ENCODE results near the gene RPS8. TPM values are rescaled to one million over a fixed set of nuclear protein-coding genes. Genes with fewer than 3 reads are reported as not detected.

Gene RPS8
- total and polyA plus RNA-seq, 2 donors from 2014 or later: 1,449 to 1,538 TPM

DNA sequence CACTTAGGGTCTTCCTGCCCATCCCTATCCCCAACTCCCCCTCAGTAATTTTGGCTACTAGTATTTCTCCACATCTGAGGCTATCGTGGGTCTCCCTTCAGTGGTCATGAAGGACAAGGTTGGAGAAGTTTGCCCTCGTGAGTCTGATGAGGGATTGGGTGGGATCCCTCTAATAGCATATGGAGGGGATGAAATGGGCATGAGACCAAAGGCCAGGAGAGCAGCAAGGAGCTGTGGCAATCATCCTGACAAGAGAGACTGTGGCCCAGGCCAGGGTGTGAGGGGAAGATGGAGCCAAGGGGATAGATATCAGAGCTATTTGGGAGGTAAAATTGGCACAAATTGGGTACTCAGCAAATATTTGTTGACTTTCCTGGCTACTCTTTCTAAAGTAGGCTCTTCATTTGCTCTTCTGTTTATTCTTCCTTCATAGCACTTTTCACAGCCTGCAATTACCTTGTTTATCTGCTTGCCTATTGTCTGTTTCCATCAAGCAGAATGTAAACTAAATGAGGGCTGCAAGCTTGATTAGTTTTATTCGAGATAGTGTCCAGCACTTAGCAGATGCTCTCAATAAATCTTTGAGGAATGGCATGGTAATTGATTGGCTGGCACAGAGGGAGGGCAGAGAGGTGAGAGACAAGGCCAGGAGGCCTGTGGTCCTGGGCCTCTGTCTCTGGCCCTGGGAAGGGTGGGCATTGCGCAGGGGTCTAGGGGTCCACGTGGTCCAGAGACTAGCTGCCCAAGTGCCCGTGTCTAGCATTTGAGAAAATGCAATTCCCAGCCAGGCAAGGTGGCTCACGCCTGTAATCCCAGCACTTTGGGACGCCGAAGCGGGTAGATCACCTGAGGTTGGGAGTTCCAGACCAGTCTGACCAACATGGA, 23.4 kb downstream of the RPS8 start:
- Histone ChIP-seq H3K9ac (ENCODE audit: low read length in 3 of 3) (no peak overlapping the region), H3K9me3 (ENCODE audit: control insufficient read depth in 2 of 3, insufficient read depth in 1 of 3, low read length in 3 of 3) (no peaks in the 10 kb centered on the region), H3K27ac (ENCODE audit: low read depth in 2 of 2, low read length in 2 of 2) (no peak overlapping the region), H3K4me3 (ENCODE audit: low read length in 3 of 3) (no peak overlapping the region), H3K27me3 (ENCODE audit: control insufficient read depth, insufficient read depth, low read length) (no peaks in the 10 kb centered on the region), H3K36me3 (ENCODE audit: control insufficient read depth in 2 of 3, insufficient read depth in 3 of 3, low read length in 3 of 3) (peaks cover 0 to 2% (median 2%) of the 10 kb centered on the region in 3 donors), H3K4me1 (ENCODE audit: control insufficient read depth in 2 of 3, insufficient read depth in 2 of 3, low read depth in 1 of 3, low read length in 3 of 3) (peaks cover 0 to 15% (median 5%) of the 10 kb centered on the region in 3 donors)
- intact Hi-C loops (cut with DNase I): no loop called here
- no peak for FAIRE-seq
- TF ChIP-seq, protein P1, sequence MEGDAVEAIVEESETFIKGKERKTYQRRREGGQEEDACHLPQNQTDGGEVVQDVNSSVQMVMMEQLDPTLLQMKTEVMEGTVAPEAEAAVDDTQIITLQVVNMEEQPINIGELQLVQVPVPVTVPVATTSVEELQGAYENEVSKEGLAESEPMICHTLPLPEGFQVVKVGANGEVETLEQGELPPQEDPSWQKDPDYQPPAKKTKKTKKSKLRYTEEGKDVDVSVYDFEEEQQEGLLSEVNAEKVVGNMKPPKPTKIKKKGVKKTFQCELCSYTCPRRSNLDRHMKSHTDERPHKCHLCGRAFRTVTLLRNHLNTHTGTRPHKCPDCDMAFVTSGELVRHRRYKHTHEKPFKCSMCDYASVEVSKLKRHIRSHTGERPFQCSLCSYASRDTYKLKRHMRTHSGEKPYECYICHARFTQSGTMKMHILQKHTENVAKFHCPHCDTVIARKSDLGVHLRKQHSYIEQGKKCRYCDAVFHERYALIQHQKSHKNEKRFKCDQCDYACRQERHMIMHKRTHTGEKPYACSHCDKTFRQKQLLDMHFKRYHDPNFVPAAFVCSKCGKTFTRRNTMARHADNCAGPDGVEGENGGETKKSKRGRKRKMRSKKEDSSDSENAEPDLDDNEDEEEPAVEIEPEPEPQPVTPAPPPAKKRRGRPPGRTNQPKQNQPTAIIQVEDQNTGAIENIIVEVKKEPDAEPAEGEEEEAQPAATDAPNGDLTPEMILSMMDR (IDR thresholded peaks at IDR 0.05; ENCODE audit: borderline replicate concordance, extremely low read depth, insufficient read depth): no peak
- peak in 1 of 5 donors; percentile 69 for DNase-seq

DNA sequence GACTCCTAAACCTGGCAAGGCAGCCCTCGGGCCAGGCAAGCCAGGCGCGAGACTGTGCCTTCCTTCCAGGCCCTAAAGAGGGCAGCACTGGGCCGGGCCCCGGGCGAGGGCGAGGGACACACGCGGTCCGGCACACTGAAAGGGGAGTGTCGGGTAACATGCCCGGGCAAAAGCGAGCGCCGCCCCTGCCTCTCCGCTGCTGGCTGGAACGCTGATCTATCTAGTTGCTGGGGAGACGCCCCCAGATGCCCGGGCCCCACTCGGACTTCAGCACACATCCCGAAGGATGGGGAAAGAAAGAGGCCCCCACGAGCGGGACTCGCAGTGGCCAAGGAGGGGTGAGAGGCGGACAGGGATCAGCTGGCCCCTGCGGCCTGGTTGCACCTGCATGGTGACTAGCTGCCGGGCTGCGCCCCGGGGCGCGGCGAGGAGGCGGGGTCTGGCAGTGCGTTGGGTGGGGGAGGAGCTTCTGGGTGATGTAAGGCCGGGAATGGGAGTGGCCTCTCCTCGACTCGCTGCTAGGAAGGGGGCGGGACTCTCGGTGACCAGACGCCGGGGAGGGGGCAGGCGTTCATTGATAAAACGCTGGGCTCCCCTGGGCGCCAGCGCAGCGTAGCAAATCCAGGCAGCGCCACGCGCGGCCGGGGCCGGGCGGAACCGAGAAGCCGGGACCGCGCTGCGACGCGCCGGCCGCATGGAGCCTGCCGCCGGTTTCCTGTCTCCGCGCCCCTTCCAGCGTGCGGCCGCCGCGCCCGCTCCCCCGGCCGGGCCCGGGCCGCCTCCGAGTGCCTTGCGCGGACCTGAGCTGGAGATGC, 24.6 kb downstream of the RPS8 start, which contains the start of gene PLK3:
Gene PLK3, plus strand, starts transcription at position 608 of the 815 bp plus-strand sequence. Its CDS starts 87 bp downstream, at position 695.
- Histone ChIP-seq H3K4me3 (ENCODE audit: low read length in 3 of 3) (peak within 1 kb of the TSS; percentile 64 to 76 (median 65)), H3K36me3 (ENCODE audit: control insufficient read depth in 2 of 3, insufficient read depth in 3 of 3, low read length in 3 of 3) (peaks cover 0 to 4% (median 2%) of the 10 kb centered on the region in 3 donors), H3K27me3 (ENCODE audit: control insufficient read depth, insufficient read depth, low read length) (no peaks in the 10 kb centered on the region), H3K4me1 (ENCODE audit: control insufficient read depth in 2 of 3, insufficient read depth in 2 of 3, low read depth in 1 of 3, low read length in 3 of 3) (peaks cover 0 to 15% (median 5%) of the 10 kb centered on the region in 3 donors), H3K9ac (ENCODE audit: low read length in 3 of 3) (peak within 1 kb of the TSS; percentile 40 to 82 (median 78)), H3K27ac (ENCODE audit: low read depth in 2 of 2, low read length in 2 of 2) (peak within 1 kb of the TSS; percentile 70 to 94), H3K9me3 (ENCODE audit: control insufficient read depth in 2 of 3, insufficient read depth in 1 of 3, low read length in 3 of 3) (no peaks in the 10 kb centered on the region)
- DNase-seq: peak; percentile 98 to 99 (median 99)
- intact Hi-C loops (cut with DNase I): no loop called here
- TF ChIP-seq, protein P1 (IDR thresholded peaks at IDR 0.05; ENCODE audit: borderline replicate concordance, extremely low read depth, insufficient read depth): peak; percentile 81
- peak; percentile 41 for FAIRE-seq

DNA sequence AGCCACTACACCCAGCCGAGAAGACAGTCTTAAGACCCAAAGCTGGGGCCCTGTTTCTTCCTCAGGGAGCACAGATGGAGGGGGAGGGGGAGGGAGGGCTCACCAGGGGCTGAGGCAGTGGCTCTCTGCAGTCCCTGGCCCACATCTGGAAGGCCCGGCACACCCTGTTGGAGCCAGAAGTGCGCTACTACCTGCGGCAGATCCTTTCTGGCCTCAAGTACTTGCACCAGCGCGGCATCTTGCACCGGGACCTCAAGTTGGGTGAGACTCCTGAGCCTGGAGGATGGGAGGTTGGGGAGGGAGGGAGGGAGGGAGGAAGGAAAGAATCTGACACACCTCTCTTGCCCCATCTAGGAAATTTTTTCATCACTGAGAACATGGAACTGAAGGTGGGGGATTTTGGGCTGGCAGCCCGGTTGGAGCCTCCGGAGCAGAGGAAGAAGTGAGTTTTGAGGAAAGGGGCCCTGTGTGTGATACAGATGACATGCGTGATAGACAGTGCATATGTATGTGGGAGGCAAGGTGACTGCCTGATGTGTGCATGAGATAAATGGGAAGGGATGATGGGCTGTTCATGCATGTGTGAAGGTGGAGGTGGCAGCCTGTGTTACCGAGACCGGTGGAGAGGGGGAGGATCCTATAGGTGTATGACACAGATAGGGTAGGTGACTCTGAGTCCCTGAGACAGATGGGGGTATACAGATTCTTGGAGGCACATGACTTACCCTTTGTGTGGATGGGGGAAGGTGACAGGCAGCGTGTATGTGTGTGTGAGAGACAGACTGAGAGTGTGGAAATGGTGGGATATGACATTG, 26.4 kb downstream of the RPS8 start:
- H3K4me1 ChIP-seq (ENCODE audit: control insufficient read depth in 2 of 3, insufficient read depth in 2 of 3, low read depth in 1 of 3, low read length in 3 of 3): peaks cover 2 to 18% (median 5%) of the 10 kb centered on the region in 3 donors
- H3K9me3 ChIP-seq (ENCODE audit: control insufficient read depth in 2 of 3, insufficient read depth in 1 of 3, low read length in 3 of 3): no peaks in the 10 kb centered on the region
- H3K27me3 ChIP-seq (ENCODE audit: control insufficient read depth, insufficient read depth, low read length): no peaks in the 10 kb centered on the region
- peak overlapping the region; percentile 21 to 76 (median 49) for H3K4me3 ChIP-seq (ENCODE audit: low read length in 3 of 3)
- H3K9ac ChIP-seq (ENCODE audit: low read length in 3 of 3): peak overlapping the region in 2 of 3 donors; percentile 37 to 51
- intact Hi-C loops (cut with DNase I): no loop called here
- H3K36me3 ChIP-seq (ENCODE audit: control insufficient read depth in 2 of 3, insufficient read depth in 3 of 3, low read length in 3 of 3): peaks cover 0 to 5% (median 4%) of the 10 kb centered on the region in 3 donors
- TF ChIP-seq, protein P1 (IDR thresholded peaks at IDR 0.05; ENCODE audit: borderline replicate concordance, extremely low read depth, insufficient read depth): no peak
- DNase-seq (peak in 3 of 5 donors; percentile 38 to 81 (median 53)), FAIRE-seq (no peak)
- peak overlapping the region; percentile 11 to 32 for H3K27ac ChIP-seq (ENCODE audit: low read depth in 2 of 2, low read length in 2 of 2)

Measured in kidney (tissue), 14 donors.